Amniotic stem cell (primary cell): ENCODE data around the gene GABBR2.
"Not testable (repeated sequence)": the region's sequence is repeated elsewhere in the genome, so short reads cannot be mapped to it uniquely, and the experiment has no call there.

Source experiments
- DNase-seq: peaks from one replicate; lab custom pipeline; 2025; lab: John Stamatoyannopoulos, UW

GABBR2 gene

GRCh38 chr9:98515506-98516204, 193.1 kb downstream of the GABBR2 start:
- no peak for DNase-seq

- DNase-seq: no peak
Observed at GRCh38 chr9:98514841-98515240, 193.9 kb downstream of the GABBR2 start.

- not testable (repeated sequence) for DNase-seq
Observed at GRCh38 chr9:98508217-98508919, 200.4 kb downstream of the GABBR2 start.

GRCh38 chr9:98506422-98507054, 202.2 kb downstream of the GABBR2 start:
- no peak for DNase-seq

GRCh38 chr9:98504298-98505282, 204.1 kb downstream of the GABBR2 start:
- DNase-seq: no peak

- no peak for DNase-seq
Observed at GRCh38 chr9:98503867-98504266, 204.9 kb downstream of the GABBR2 start.

- peak; percentile 5 for DNase-seq
Observed at GRCh38 chr9:98502976-98503325, 205.8 kb downstream of the GABBR2 start.

- peak; percentile 21 for DNase-seq
Observed at GRCh38 chr9:98502311-98502975, 206.3 kb downstream of the GABBR2 start.

GRCh38 chr9:98501819-98502218, 206.9 kb downstream of the GABBR2 start:
- DNase-seq: no peak

- DNase-seq: not testable (repeated sequence)
Observed at GRCh38 chr9:98501259-98501658, 207.5 kb downstream of the GABBR2 start.

GRCh38 chr9:98500337-98500919, 208.3 kb downstream of the GABBR2 start:
- DNase-seq: no peak

- DNase-seq: no peak
Observed at GRCh38 chr9:98495530-98495929, 213.2 kb downstream of the GABBR2 start.

- DNase-seq: no peak
Observed at GRCh38 chr9:98494852-98495251, 213.9 kb downstream of the GABBR2 start.

GRCh38 chr9:98491828-98492227, 216.9 kb downstream of the GABBR2 start:
- peak; percentile 21 for DNase-seq

GRCh38 chr9:98491231-98491651, 217.5 kb downstream of the GABBR2 start:
- DNase-seq: no peak

- peak; percentile 93 for DNase-seq
Observed at GRCh38 chr9:98488571-98489312, 220.0 kb downstream of the GABBR2 start.

GRCh38 chr9:98485706-98486105, 223.0 kb downstream of the GABBR2 start:
- no peak for DNase-seq

GRCh38 chr9:98484162-98484561, 224.6 kb downstream of the GABBR2 start:
- no peak for DNase-seq

GRCh38 chr9:98482226-98482625, 226.5 kb downstream of the GABBR2 start:
- no peak for DNase-seq

GRCh38 chr9:98481676-98482075, 227.1 kb downstream of the GABBR2 start:
- DNase-seq: no peak
